Activated CD8-positive, alpha-beta memory T cell treated with anti-CD3 and anti-CD28 coated beads, Interleukin-2, amount 50 U/mL, for 1 hour (primary cell): ENCODE measurements around the gene RPS6KA2.
"Not testable (repeated sequence)": the region's sequence is repeated elsewhere in the genome, so short reads cannot be mapped to it uniquely, and the experiment has no call there.

Source experiments
- DNase-seq: peaks from one replicate; pipeline ENCODE4 v3.0.0-alpha.2; 2020; ENCODE audit errors: extremely low read depth

Gene RPS6KA2

GRCh38 chr6:166591961-166592520 is 35.0 kb downstream of the RPS6KA2 start:
- DNase-seq: no peak

GRCh38 chr6:166591026-166591425 is 36.0 kb downstream of the RPS6KA2 start:
- DNase-seq: no peak

GRCh38 chr6:166589786-166590574 is 37.1 kb downstream of the RPS6KA2 start:
- no peak for DNase-seq

- no peak for DNase-seq
These were observed 37.7 kb downstream of the RPS6KA2 start for GRCh38 chr6:166589337-166589731.

- no peak for DNase-seq
These were observed 38.2 kb downstream of the RPS6KA2 start for GRCh38 chr6:166588691-166589336.

- DNase-seq: no peak
These were observed 39.2 kb downstream of the RPS6KA2 start for GRCh38 chr6:166587631-166588413.

- DNase-seq: no peak
These were observed 40.5 kb downstream of the RPS6KA2 start, which contains the start of gene RAMACL for GRCh38 chr6:166586424-166587156. Gene RAMACL (minus strand): TSS chr6:166586678. CDS start chr6:166586477, 201 bp downstream.

GRCh38 chr6:166584853-166585429 is 42.1 kb downstream of the RPS6KA2 start:
- DNase-seq: no peak

- no peak for DNase-seq
These were observed 42.9 kb downstream of the RPS6KA2 start for GRCh38 chr6:166584155-166584554.

- DNase-seq: no peak
These were observed 43.7 kb downstream of the RPS6KA2 start for GRCh38 chr6:166583230-166583965.

- DNase-seq: no peak
These were observed 44.8 kb downstream of the RPS6KA2 start for GRCh38 chr6:166582258-166582657.

GRCh38 chr6:166581801-166582200 is 45.2 kb downstream of the RPS6KA2 start:
- not testable (repeated sequence) for DNase-seq

- DNase-seq: no peak
These were observed 46.0 kb downstream of the RPS6KA2 start for GRCh38 chr6:166581091-166581511.

- no peak for DNase-seq
These were observed 46.7 kb downstream of the RPS6KA2 start for GRCh38 chr6:166580076-166581050.

- DNase-seq: no peak
These were observed 47.7 kb downstream of the RPS6KA2 start for GRCh38 chr6:166579237-166579850.

GRCh38 chr6:166578536-166579236 is 48.4 kb downstream of the RPS6KA2 start:
- no peak for DNase-seq

- DNase-seq: no peak
These were observed 51.8 kb downstream of the RPS6KA2 start for GRCh38 chr6:166575205-166575604.
